K562 (cell line): Measurements from ENCODE around the gene HELZ. TPM values are rescaled to one million over a fixed set of nuclear protein-coding genes. Genes with fewer than 3 reads are reported as not detected.

Source experiments
- CAMTA2 ChIP-seq: fragments of 250-450 bp; sonication (Bioruptor Pico); conservative IDR thresholded peaks from 2 replicates; pipeline ENCODE4 v1.5.1; 2022
- E2F6 ChIP-seq, 2 experiments: IDR thresholded peaks; 2 replicates each; pipeline ENCODE4 v1.6.1; 2011; ENCODE audit warnings: borderline replicate concordance in 1 of 2, control low read depth in 1 of 2, low read depth in 1 of 2, low read length in 1 of 2, mild to moderate bottlenecking in 1 of 2, mixed read lengths in 1 of 2, moderate library complexity in 1 of 2; ENCODE audit not compliant: insufficient read depth in 1 of 2, insufficient read length in 1 of 2, poor library complexity in 1 of 2, severe bottlenecking in 1 of 2; ENCODE audit errors: extremely low read depth in 1 of 2
- ELF1 ChIP-seq: fragments of 200-800 bp; sonication (Bioruptor generic); IDR thresholded peaks from 2 replicates; pipeline ENCODE4 v1.6.1; 2016; ENCODE audit warnings: missing genetic modification characterization, missing compliant biosample characterization
- ERF ChIP-seq: fragments of 450-650 bp; formaldehyde crosslinking; IDR thresholded peaks from 2 replicates; pipeline ENCODE4 v1.4.0; 2020; ENCODE audit warnings: mild to moderate bottlenecking, mixed read lengths
- JUND ChIP-seq, 2 experiments: IDR thresholded peaks; 2 replicates in 1 of 2; 3 replicates in 1 of 2; pipeline ENCODE4 v1.6.1; 2011; ENCODE audit warnings: borderline replicate concordance in 2 of 2, low read depth in 2 of 2, low read length in 2 of 2, improper control_type of control experiment in 1 of 2, missing biosample characterization in 1 of 2, missing genetic modification characterization in 1 of 2, missing genetic modification reagents in 1 of 2
- KAT8 ChIP-seq: fragments of 450-650 bp; IDR thresholded peaks from 2 replicates; pipeline ENCODE4 v1.6.1; 2016; ENCODE audit warnings: low read depth, mild to moderate bottlenecking
- ZNF143 ChIP-seq: sonication (generic); formaldehyde crosslinking; IDR thresholded peaks from 2 replicates; pipeline ENCODE4 v1.9.0; 2022; ENCODE audit warnings: mild to moderate bottlenecking, missing genetic modification reagents
- ZSCAN29 ChIP-seq: fragments of 450-650 bp; IDR thresholded peaks from 2 replicates; pipeline ENCODE4 v1.6.1; 2017
- polyA plus RNA-seq, 8 experiments: library from polyadenylated mRNA; depleted of rRNA in 4 of 8; stranded (reverse) in 5 of 8; unstranded in 3 of 8; fragments of >200 nt; fragmentation: Nextera tagmentation in 2 of 8; fragmentation: Illumina TruSeq in 1 of 8; extraction: Ambion mirVana in 2 of 8; extraction: Trizol in 1 of 8; gene quantifications; 2 replicates each; pipeline versions ENCODE4 v1.2.1 to v1.2.3, GENCODE V29; 2011 to 2014; ENCODE audit warnings: inconsistent platforms in 1 of 8, missing spikeins in 1 of 8
- total RNA-seq, 7 experiments: library from RNA; depleted of rRNA in 6 of 7; stranded (reverse); fragments of >200 nt in 6 of 7; fragmentation: Illumina TruSeq in 2 of 7; extraction: Trizol in 2 of 7; gene quantifications; 2 replicates each; pipeline versions ENCODE4 v1.2.1 to v1.2.3, GENCODE V29; 2011 to 2021; ENCODE audit warnings: low replicate concordance in 1 of 7
- TF ChIP-seq, protein P1 (sequence below): fragments of 450-650 bp; IDR thresholded peaks from 2 replicates; pipeline ENCODE4 v1.6.1; 2016; ENCODE audit warnings: mild to moderate bottlenecking, moderate library complexity
- TF ChIP-seq, protein P2 (sequence below): sonication (generic); formaldehyde crosslinking; IDR thresholded peaks from 2 replicates; pipeline ENCODE4 v1.8.1; 2023; ENCODE audit warnings: mild to moderate bottlenecking, missing genetic modification reagents, moderate library complexity

HELZ gene
- total and polyA plus RNA-seq, 9 of the 15 experiments (the other 6 are each of a cell fraction or from before 2014, with no cell fraction given), result 5.2 to 39.8 (median 17.3) TPM

DNA sequence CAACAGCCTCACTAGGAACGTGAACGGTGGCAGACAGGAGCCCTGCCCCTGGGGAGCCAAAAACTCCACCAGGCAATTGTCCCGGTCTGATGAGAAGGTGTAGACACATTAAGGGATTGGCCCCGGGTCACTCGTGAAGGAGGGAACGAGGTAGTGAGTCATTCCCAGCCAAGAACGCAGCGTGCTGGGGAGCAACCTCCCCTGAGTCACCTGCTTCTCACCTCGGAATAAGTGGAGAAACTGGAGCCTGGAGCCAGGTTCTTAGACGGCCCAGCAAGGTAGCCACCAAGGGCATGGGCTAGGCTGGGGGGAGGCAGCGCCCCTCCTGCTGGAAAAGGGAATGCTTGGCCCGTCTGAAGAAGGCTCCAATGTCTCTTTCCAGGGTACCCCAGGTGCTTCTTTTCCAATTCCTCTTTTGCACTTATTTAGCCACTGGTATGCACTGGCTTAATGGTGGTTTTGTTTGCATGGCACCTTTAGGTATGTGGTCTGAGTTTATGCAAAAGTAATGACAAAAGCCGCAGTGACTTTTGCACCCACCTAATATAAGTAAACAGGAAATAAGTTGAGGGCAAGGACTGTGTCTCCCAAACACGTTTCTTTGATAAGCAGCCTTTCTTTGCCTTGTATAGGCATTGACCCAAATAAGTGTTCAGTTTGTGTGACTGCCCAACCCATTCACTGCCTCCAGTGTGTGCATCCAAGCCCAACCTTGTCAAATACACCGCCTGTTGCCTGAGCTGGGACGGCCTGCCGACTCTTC is 1.8 kb upstream of the HELZ start (continued):
- TF ChIP-seq, protein P1, sequence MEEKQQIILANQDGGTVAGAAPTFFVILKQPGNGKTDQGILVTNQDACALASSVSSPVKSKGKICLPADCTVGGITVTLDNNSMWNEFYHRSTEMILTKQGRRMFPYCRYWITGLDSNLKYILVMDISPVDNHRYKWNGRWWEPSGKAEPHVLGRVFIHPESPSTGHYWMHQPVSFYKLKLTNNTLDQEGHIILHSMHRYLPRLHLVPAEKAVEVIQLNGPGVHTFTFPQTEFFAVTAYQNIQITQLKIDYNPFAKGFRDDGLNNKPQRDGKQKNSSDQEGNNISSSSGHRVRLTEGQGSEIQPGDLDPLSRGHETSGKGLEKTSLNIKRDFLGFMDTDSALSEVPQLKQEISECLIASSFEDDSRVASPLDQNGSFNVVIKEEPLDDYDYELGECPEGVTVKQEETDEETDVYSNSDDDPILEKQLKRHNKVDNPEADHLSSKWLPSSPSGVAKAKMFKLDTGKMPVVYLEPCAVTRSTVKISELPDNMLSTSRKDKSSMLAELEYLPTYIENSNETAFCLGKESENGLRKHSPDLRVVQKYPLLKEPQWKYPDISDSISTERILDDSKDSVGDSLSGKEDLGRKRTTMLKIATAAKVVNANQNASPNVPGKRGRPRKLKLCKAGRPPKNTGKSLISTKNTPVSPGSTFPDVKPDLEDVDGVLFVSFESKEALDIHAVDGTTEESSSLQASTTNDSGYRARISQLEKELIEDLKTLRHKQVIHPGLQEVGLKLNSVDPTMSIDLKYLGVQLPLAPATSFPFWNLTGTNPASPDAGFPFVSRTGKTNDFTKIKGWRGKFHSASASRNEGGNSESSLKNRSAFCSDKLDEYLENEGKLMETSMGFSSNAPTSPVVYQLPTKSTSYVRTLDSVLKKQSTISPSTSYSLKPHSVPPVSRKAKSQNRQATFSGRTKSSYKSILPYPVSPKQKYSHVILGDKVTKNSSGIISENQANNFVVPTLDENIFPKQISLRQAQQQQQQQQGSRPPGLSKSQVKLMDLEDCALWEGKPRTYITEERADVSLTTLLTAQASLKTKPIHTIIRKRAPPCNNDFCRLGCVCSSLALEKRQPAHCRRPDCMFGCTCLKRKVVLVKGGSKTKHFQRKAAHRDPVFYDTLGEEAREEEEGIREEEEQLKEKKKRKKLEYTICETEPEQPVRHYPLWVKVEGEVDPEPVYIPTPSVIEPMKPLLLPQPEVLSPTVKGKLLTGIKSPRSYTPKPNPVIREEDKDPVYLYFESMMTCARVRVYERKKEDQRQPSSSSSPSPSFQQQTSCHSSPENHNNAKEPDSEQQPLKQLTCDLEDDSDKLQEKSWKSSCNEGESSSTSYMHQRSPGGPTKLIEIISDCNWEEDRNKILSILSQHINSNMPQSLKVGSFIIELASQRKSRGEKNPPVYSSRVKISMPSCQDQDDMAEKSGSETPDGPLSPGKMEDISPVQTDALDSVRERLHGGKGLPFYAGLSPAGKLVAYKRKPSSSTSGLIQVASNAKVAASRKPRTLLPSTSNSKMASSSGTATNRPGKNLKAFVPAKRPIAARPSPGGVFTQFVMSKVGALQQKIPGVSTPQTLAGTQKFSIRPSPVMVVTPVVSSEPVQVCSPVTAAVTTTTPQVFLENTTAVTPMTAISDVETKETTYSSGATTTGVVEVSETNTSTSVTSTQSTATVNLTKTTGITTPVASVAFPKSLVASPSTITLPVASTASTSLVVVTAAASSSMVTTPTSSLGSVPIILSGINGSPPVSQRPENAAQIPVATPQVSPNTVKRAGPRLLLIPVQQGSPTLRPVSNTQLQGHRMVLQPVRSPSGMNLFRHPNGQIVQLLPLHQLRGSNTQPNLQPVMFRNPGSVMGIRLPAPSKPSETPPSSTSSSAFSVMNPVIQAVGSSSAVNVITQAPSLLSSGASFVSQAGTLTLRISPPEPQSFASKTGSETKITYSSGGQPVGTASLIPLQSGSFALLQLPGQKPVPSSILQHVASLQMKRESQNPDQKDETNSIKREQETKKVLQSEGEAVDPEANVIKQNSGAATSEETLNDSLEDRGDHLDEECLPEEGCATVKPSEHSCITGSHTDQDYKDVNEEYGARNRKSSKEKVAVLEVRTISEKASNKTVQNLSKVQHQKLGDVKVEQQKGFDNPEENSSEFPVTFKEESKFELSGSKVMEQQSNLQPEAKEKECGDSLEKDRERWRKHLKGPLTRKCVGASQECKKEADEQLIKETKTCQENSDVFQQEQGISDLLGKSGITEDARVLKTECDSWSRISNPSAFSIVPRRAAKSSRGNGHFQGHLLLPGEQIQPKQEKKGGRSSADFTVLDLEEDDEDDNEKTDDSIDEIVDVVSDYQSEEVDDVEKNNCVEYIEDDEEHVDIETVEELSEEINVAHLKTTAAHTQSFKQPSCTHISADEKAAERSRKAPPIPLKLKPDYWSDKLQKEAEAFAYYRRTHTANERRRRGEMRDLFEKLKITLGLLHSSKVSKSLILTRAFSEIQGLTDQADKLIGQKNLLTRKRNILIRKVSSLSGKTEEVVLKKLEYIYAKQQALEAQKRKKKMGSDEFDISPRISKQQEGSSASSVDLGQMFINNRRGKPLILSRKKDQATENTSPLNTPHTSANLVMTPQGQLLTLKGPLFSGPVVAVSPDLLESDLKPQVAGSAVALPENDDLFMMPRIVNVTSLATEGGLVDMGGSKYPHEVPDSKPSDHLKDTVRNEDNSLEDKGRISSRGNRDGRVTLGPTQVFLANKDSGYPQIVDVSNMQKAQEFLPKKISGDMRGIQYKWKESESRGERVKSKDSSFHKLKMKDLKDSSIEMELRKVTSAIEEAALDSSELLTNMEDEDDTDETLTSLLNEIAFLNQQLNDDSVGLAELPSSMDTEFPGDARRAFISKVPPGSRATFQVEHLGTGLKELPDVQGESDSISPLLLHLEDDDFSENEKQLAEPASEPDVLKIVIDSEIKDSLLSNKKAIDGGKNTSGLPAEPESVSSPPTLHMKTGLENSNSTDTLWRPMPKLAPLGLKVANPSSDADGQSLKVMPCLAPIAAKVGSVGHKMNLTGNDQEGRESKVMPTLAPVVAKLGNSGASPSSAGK, result peak; percentile 74
- 0 out of 2 replicates have a peak, but pooled peaks have one; percentile 24 for TF ChIP-seq ZNF143 (CRISPR knock-in tag)
- TF ChIP-seq KAT8, result no peak
- peak; percentile 89 for TF ChIP-seq JUND (IDR thresholded peaks at IDR 0.05; ENCODE audit: borderline replicate concordance, low read depth, low read length)
- TF ChIP-seq JUND (tag; IDR thresholded peaks at IDR 0.05; ENCODE audit: borderline replicate concordance, low read depth, low read length), result peak; percentile 69; the same call in 2 of the 3 replicates
- TF ChIP-seq, protein P2, sequence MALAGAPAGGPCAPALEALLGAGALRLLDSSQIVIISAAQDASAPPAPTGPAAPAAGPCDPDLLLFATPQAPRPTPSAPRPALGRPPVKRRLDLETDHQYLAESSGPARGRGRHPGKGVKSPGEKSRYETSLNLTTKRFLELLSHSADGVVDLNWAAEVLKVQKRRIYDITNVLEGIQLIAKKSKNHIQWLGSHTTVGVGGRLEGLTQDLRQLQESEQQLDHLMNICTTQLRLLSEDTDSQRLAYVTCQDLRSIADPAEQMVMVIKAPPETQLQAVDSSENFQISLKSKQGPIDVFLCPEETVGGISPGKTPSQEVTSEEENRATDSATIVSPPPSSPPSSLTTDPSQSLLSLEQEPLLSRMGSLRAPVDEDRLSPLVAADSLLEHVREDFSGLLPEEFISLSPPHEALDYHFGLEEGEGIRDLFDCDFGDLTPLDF, result no peak
- TF ChIP-seq CAMTA2 (CRISPR knock-in tag), result no peak
- no peak for TF ChIP-seq ERF (CRISPR knock-in tag)
- peak; percentile 76; the same call in 1 of the 2 replicates for TF ChIP-seq ZSCAN29
- peak in 1 of 2 experiments; percentile 89 for TF ChIP-seq E2F6 (IDR thresholded peaks at IDR 0.05; ENCODE audit: borderline replicate concordance in 1 of 2, extremely low read depth in 1 of 2, insufficient read depth in 1 of 2, insufficient read length in 1 of 2, low read depth in 1 of 2, low read length in 1 of 2, poor library complexity in 1 of 2, severe bottlenecking in 1 of 2)
- no peak for TF ChIP-seq ELF1
